ENCODE measurements around the gene ATMIN. TPM values are rescaled to one million over a fixed set of nuclear protein-coding genes. Genes with fewer than 3 reads are reported as not detected.

The ATMIN gene
- total and polyA plus RNA-seq, 10 donors = 9.7 to 34.3 (median 26.2) TPM

DNA sequence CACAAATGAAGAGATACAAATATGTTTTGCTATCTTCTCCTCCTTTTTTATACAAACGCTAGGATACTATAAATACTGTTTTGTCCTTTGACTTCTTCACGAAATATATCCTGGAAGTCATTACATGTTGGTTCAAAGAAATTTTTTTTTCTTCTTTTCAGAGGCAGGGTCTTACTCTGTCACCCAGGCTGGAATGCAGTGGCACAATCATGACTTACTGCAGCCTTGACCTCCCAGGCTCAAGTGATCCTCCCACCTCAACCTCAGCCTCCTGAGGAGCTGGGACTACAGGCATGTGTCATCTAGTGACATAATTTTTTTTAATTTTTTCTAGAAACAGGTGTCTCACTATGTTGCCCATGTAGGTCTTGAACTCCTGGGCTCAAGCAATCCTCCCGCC lies 45.1 kb upstream of the ATMIN start:
- Histone ChIP-seq H3K4me1 (peaks cover 0 to 9% (median 0%) of the 10 kb centered on the region in 6 donors), H3K27ac (no peak overlapping the region), H3K9me3 (no peaks in the 10 kb centered on the region), H3K27me3 (replicated peaks in 1 of 7) (no peaks in the 10 kb centered on the region), H3K36me3 (peaks cover 0 to 49% (median 6%) of the 10 kb centered on the region in 6 donors), H3K4me3 (no peak overlapping the region)
- intact Hi-C loops (cut with DNase I; ENCODE audit: low total_unique reads) = no loop called here
- 92 to 99% (median 97%) methylated on average over 3 of the region's 3 CpGs for WGBS, 5 donors
- no peak for TF ChIP-seq POLR2A (IDR thresholded peaks at IDR 0.05)
- no peak for TF ChIP-seq POLR2AphosphoS5 (IDR thresholded peaks at IDR 0.05)
- TF ChIP-seq, protein P1, sequence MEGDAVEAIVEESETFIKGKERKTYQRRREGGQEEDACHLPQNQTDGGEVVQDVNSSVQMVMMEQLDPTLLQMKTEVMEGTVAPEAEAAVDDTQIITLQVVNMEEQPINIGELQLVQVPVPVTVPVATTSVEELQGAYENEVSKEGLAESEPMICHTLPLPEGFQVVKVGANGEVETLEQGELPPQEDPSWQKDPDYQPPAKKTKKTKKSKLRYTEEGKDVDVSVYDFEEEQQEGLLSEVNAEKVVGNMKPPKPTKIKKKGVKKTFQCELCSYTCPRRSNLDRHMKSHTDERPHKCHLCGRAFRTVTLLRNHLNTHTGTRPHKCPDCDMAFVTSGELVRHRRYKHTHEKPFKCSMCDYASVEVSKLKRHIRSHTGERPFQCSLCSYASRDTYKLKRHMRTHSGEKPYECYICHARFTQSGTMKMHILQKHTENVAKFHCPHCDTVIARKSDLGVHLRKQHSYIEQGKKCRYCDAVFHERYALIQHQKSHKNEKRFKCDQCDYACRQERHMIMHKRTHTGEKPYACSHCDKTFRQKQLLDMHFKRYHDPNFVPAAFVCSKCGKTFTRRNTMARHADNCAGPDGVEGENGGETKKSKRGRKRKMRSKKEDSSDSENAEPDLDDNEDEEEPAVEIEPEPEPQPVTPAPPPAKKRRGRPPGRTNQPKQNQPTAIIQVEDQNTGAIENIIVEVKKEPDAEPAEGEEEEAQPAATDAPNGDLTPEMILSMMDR (IDR thresholded peaks at IDR 0.05 in 8 of 11, conservative IDR thresholded peaks at IDR 0.05 in 3 of 11) = no peak
- no peak for DNase-seq

DNA sequence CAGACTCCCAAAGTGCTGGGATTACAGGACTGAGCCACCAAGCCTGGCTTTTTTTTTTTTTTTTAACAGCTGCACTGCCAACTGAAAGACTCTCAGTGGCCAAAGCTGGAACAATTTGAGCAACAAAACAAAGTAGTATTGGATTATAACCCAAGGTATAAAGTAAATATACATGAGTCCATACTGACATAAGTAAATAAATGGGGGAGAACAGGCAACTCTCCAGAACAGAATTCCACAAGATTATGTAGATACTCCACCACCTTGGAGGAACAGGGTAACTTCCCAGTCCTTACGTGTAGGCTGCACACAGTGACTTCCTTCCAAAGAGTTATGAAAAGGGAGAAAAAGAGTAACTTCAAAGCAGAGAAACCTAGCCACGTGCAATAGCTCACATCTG lies 44.7 kb upstream of the ATMIN start:
- 60 to 96% (median 86%) methylated on average over 2 of the region's 2 CpGs for whole genome bisulfite sequencing, 5 donors
- no peaks in the 10 kb centered on the region for H3K9me3 ChIP-seq
- peaks cover 0 to 13% (median 0%) of the 10 kb centered on the region in 6 donors for H3K4me1 ChIP-seq
- TF ChIP-seq POLR2A (IDR thresholded peaks at IDR 0.05) = no peak
- DNase-seq = no peak
- peaks cover 0 to 49% (median 6%) of the 10 kb centered on the region in 6 donors for H3K36me3 ChIP-seq
- H3K27me3 ChIP-seq (replicated peaks in 1 of 7) = no peaks in the 10 kb centered on the region
- intact Hi-C loops (cut with DNase I; ENCODE audit: low total_unique reads) = no loop called here
- no peak overlapping the region for H3K4me3 ChIP-seq
- H3K27ac ChIP-seq = no peak overlapping the region

DNA sequence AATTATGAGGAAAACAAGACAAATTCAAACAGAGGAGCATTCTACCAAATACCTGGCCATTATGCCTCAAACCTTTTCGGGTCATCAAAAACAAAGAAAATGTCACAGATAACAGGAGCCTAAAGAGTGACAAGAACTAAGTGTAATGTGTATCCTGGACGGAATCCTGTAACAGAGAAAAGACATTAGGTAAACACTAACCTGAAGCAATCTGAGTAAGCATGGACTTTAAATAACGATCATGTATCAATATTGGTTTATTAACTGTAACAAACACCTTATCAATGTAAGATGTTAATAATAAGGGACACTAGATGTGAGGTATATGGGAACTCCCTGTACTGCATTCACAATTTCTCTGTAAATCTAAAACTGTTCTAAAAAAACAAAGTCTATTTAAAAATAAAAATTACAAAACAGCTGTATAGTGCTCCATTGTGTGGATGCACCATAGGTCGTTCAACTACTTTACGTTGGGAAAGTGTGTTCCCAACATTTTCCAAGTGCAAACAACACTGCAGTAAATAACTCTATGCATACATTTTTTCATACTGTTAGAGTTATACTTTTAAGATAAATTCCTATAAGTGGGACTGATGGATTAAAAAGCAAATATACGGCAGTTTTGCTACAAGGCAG lies 43.7 kb upstream of the ATMIN start:
- no peaks in the 10 kb centered on the region for H3K9me3 ChIP-seq
- peaks cover 0 to 49% (median 6%) of the 10 kb centered on the region in 6 donors for H3K36me3 ChIP-seq
- H3K27ac ChIP-seq = no peak overlapping the region
- TF ChIP-seq POLR2A (IDR thresholded peaks at IDR 0.05) = no peak
- TF ChIP-seq, protein P1 (IDR thresholded peaks at IDR 0.05 in 8 of 11, conservative IDR thresholded peaks at IDR 0.05 in 3 of 11) = no peak
- no peak for TF ChIP-seq POLR2AphosphoS5 (IDR thresholded peaks at IDR 0.05)
- DNase-seq = no peak
- intact Hi-C loops (cut with DNase I; ENCODE audit: low total_unique reads) = no loop called here
- H3K4me1 ChIP-seq = peaks cover 0 to 17% (median 6%) of the 10 kb centered on the region in 6 donors
- H3K27me3 ChIP-seq (replicated peaks in 1 of 7) = no peaks in the 10 kb centered on the region
- H3K4me3 ChIP-seq = no peak overlapping the region
- 60 to 65% (median 63%) methylated on average over 6 of the region's 6 CpGs for WGBS, 5 donors

DNA sequence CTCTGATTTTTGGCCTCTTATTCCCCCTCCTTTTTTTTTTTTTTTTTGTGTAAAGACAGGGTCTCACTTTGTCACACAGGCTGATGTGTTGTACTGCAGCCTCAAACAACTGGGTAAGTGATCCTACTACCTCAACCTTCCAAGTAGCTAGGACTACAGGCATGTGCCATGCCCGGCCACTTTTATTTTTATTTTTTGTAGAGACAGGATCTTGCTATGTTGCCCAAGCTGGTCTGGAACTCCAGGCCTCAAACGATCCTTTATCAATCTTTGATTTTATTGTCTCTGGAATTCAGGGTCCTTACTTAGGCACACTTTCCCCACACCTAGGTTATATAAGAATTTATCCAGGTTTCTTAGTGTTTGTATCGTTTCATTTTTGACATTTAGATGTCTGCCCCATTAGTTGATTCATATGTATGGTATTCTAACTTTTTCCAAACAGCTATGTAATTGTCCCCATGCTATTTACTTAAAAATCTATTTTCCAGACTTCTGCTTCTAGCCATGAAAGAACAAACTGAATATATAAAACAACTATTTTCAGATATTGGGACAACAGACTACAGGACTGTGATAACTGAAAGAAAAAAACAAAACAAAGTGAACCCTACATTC lies 42.9 kb upstream of the ATMIN start:
- Histone ChIP-seq H3K27me3 (replicated peaks in 1 of 7) (no peaks in the 10 kb centered on the region), H3K27ac (no peak overlapping the region), H3K9me3 (no peaks in the 10 kb centered on the region), H3K36me3 (peaks cover 0 to 43% (median 6%) of the 10 kb centered on the region in 6 donors), H3K4me1 (peaks cover 0 to 24% (median 11%) of the 10 kb centered on the region in 6 donors), H3K4me3 (no peak overlapping the region)
- WGBS, 5 donors = 55 to 64% (median 62%) methylated on average over 3 of the region's 3 CpGs
- intact Hi-C loops (cut with DNase I; ENCODE audit: low total_unique reads) = no loop called here
- DNase-seq = no peak
- TF ChIP-seq, protein P1 (IDR thresholded peaks at IDR 0.05 in 8 of 11, conservative IDR thresholded peaks at IDR 0.05 in 3 of 11) = no peak
- TF ChIP-seq POLR2AphosphoS5 (IDR thresholded peaks at IDR 0.05) (no peak), POLR2A (IDR thresholded peaks at IDR 0.05) (no peak)

Data from spleen (tissue), 11 donors.